Type B pancreatic cell (in vitro differentiated cells): ENCODE data around the gene ZNF423. TPM values are rescaled to one million over a fixed set of nuclear protein-coding genes. Genes with fewer than 3 reads are reported as not detected.

Source experiments
- DNase-seq: peaks from one replicate; pipeline ENCODE4 v3.0.0; 2021; ENCODE audit warnings: mixed read lengths; ENCODE audit not compliant: unreplicated experiment; ENCODE audit errors: extremely low spot score
- H3K27ac Mint-ChIP-seq: 2 replicates; pipeline ENCODE4 v1.8.0; 2021; ENCODE audit warnings: mild to moderate bottlenecking, mixed read lengths
- H3K27me3 Mint-ChIP-seq: 2 replicates; pipeline ENCODE4 v1.8.0; 2021; ENCODE audit warnings: mixed read lengths
- H3K36me3 Mint-ChIP-seq: 2 replicates; pipeline ENCODE4 v1.8.0; 2021; ENCODE audit warnings: mixed read lengths
- H3K4me1 Mint-ChIP-seq: one replicate; pipeline ENCODE4 v1.8.0; 2021; ENCODE audit warnings: mixed read lengths; ENCODE audit not compliant: unreplicated experiment
- H3K4me3 Mint-ChIP-seq: 2 replicates; pipeline ENCODE4 v1.8.0; 2021; ENCODE audit warnings: mild to moderate bottlenecking, mixed read lengths
- H3K9me3 Mint-ChIP-seq: 2 replicates; pipeline ENCODE4 v1.8.0; 2021; ENCODE audit warnings: mixed read lengths
- CTCF ChIP-seq: fragments of 200-600 bp; sonication (generic); conservative IDR thresholded peaks from 2 replicates; pipeline ENCODE4 v1.5.0; 2021; ENCODE audit warnings: antibody characterized with exemption, mild to moderate bottlenecking
- total RNA-seq: library from RNA; stranded (reverse); gene quantifications from 2 replicates; pipeline ENCODE4 v1.2.1, GENCODE V29; 2021; ENCODE audit warnings: low replicate concordance

ZNF423 gene
- total RNA-seq, 1 donor from 2014 or later: 72.6 TPM

DNA sequence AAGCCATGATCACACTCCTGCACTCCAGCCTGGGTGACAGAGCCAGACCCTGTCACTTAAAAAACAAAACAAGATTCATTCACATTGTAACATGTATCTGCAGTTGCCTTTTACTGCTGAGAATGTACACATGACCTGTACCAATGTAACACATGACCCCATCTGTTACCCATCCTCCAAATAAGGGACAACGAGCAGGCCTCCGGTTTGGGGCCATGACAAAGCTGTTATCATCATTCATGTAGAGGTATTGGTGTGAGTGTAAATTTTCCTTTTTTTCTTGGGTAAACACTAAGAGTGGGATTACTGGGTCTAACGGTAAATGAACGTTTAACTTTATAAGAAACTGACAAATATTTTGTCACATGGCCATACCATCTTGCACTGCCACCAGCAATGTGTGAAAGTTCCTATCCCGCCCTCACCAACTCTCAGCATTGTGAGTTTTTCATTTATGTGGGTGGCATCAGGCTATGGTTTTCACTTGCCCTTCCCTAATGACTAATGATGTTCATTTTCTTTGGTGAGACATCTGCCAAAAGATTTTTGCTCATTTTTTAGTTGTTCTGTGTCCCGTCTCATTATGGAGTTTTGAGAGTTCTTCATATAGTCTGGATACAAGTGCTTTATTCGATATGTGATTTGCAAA is 336.8 kb downstream of the ZNF423 start:
- DNase-seq: no peak
- Mint-ChIP-seq H3K36me3 (peaks cover 16% of the 10 kb centered on the region), H3K9me3 (no peaks in the 10 kb centered on the region), H3K27me3 (no peaks in the 10 kb centered on the region), H3K4me3 (no peak overlapping the region), H3K4me1 (peaks cover 11% of the 10 kb centered on the region), H3K27ac (no peak overlapping the region)
- no peak for TF ChIP-seq CTCF

- Mint-ChIP-seq H3K9me3 (no peaks in the 10 kb centered on the region), H3K4me1 (peaks cover 8% of the 10 kb centered on the region), H3K27me3 (no peaks in the 10 kb centered on the region), H3K4me3 (no peak overlapping the region), H3K27ac (no peak overlapping the region), H3K36me3 (peaks cover 9% of the 10 kb centered on the region)
- no peak for TF ChIP-seq CTCF
- no peak for DNase-seq
Observed at GRCh38 chr16:49516382-49517036, 339.4 kb downstream of the ZNF423 start.

- Mint-ChIP-seq H3K27ac (no peak overlapping the region), H3K4me3 (no peak overlapping the region), H3K4me1 (peaks cover 8% of the 10 kb centered on the region), H3K36me3 (peaks cover 9% of the 10 kb centered on the region), H3K27me3 (no peaks in the 10 kb centered on the region), H3K9me3 (no peaks in the 10 kb centered on the region)
- DNase-seq: no peak
- TF ChIP-seq CTCF: no peak
Observed at GRCh38 chr16:49515861-49516260, 340.1 kb downstream of the ZNF423 start.

GRCh38 chr16:49515016-49515565 is 340.8 kb downstream of the ZNF423 start:
- Mint-ChIP-seq H3K4me1 (peaks cover 8% of the 10 kb centered on the region), H3K36me3 (peaks cover 5% of the 10 kb centered on the region), H3K9me3 (no peaks in the 10 kb centered on the region), H3K4me3 (no peak overlapping the region), H3K27ac (no peak overlapping the region), H3K27me3 (no peaks in the 10 kb centered on the region)
- no peak for DNase-seq
- no peak for TF ChIP-seq CTCF

- H3K9me3 Mint-ChIP-seq: no peaks in the 10 kb centered on the region
- H3K4me3 Mint-ChIP-seq: no peak overlapping the region
- TF ChIP-seq CTCF: no peak
- peaks cover 8% of the 10 kb centered on the region for H3K4me1 Mint-ChIP-seq
- no peak overlapping the region for H3K27ac Mint-ChIP-seq
- no peak for DNase-seq
- H3K27me3 Mint-ChIP-seq: no peaks in the 10 kb centered on the region
- no peaks in the 10 kb centered on the region for H3K36me3 Mint-ChIP-seq
Observed at GRCh38 chr16:49514073-49514980, 341.6 kb downstream of the ZNF423 start.
